Ramos (cell line): ENCODE results near the gene ACADM.
"Not testable (repeated sequence)": the region's sequence is repeated elsewhere in the genome, so short reads cannot be mapped to it uniquely, and the experiment has no call there.

Source experiments
- in situ Hi-C: fragments of 300-500 bp; cut with MboI; formaldehyde crosslinking; loops from one replicate; pipeline ENCODE4 v1.14.3; 2022; ENCODE audit warnings: low sequenced_read_pairs; ENCODE audit not compliant: unreplicated experiment

The ACADM gene

DNA sequence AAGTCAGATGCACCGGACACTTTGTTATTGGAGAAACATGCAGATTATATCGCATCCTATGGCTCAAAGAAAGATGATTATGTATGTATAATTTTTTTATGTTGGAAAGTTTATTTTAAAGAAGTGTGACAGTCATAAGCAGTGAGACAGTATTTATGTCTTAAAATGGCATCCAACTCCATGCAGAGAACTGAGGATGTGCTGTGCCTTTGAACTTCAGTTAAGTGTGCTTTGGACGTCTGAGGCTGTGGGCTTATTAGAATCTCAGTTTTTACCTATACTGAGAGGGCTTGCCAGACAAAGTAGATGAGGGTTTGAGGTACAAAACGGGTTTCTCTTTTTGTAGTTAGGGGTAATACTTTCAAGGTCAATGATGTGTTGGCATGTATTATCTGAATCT, 63.0 kb downstream of the ACADM start:
- in situ Hi-C loops: loop anchor here (5.0 kb wide), 1 partner anchor 60 kb away; no protein-coding TSS in a partner anchor

DNA sequence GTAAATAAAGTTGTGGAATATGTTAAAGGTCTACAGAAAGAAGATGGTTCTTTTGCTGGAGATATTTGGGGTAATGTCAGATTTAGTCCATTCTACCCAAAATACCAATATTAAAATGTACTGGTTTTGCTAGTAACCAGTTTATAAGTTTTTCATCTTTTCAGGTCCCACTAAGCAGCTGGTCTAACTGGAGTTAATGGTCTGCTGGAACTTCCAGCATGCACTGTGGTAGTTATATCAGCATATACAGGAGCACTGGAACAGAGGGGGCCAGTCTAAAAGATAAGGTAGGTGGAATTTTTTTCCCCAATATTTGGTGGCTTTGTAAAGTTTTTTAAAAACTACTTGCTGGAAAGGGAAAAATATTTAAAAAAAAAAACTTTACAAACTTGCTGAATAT, 65.5 kb downstream of the ACADM start:
- in situ Hi-C loops: loop anchor here (5.0 kb wide), 1 partner anchor 63 kb away; no protein-coding TSS in a partner anchor

DNA sequence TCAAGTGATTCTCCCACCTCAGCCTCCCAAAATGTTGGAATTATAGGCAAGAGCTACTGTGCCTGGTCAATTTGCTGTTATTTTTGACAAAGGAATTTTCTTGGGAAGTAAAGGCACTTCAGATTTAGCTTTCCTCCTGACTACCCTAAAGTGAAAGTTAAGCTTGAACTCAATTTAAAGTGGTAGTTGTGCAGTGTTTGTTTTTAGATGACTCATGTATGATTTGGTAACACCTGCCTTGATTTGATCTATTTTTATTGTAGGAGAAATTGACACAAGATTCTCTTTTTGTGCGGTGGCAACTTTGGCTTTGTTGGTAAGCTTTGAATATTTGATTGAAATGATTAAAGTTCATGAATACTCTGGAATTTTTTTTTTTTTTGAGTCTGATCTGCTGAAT, 66.5 kb downstream of the ACADM start:
- in situ Hi-C loops: no loop called here

DNA sequence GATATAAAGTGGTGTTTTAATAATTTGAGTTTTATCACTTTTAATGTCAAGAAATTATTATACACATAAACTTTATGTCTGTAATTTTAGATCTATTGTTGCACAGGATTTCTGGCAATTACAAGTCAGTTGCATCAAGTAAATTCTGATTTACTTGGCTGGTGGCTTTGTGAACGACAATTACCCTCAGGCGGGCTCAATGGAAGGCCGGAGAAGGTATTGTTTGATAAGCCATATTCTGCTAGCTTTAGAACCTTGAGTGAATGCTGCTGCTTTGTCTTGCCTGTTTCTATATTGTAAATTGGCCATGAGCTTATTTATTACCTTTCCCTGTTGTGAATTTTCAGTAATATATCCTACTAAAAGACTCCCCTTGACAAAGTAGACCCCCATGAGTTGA, 67.6 kb downstream of the ACADM start:
- in situ Hi-C loops: no loop called here

DNA sequence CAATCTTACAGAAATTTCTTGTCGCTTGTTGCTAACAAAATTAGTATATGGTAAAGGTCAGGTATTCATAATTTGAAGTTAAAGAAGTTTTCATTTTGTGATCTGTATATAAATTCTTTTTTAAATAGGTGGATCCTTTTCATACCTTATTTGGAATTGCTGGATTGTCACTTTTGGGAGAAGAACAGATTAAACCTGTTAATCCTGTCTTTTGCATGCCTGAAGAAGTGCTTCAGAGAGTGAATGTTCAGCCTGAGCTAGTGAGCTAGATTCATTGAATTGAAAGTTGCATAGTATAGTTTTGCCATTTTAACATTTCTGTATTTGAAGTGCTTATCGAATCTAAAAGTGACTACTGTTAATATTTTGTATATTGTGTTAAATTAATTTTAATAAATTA, 69.9 kb downstream of the ACADM start:
- in situ Hi-C loops: no loop called here

DNA sequence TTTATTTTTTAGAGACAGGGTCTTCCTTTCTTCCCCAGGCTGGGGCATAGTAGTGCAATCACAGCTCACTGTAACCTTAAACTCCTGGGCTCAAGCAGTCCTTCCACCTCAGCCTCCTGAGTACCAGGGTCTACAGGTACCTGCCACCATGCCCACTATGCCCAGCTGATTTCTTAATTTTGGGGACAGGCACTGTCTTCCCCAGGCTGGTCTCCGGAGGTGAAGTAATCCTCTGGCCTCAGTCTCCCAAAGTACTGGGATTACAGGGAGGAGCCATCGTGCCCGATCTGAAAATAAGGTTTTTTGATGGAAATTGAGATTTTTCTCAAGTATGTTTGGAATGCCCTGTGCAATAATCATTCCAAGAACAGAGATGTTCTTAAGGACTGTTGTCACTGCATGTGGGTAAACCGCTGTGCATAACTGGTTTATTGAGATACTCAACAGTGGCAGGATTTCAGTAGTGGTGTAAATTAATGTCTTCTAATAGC, 71.2 kb downstream of the ACADM start:
- in situ Hi-C loops: no loop called here

DNA sequence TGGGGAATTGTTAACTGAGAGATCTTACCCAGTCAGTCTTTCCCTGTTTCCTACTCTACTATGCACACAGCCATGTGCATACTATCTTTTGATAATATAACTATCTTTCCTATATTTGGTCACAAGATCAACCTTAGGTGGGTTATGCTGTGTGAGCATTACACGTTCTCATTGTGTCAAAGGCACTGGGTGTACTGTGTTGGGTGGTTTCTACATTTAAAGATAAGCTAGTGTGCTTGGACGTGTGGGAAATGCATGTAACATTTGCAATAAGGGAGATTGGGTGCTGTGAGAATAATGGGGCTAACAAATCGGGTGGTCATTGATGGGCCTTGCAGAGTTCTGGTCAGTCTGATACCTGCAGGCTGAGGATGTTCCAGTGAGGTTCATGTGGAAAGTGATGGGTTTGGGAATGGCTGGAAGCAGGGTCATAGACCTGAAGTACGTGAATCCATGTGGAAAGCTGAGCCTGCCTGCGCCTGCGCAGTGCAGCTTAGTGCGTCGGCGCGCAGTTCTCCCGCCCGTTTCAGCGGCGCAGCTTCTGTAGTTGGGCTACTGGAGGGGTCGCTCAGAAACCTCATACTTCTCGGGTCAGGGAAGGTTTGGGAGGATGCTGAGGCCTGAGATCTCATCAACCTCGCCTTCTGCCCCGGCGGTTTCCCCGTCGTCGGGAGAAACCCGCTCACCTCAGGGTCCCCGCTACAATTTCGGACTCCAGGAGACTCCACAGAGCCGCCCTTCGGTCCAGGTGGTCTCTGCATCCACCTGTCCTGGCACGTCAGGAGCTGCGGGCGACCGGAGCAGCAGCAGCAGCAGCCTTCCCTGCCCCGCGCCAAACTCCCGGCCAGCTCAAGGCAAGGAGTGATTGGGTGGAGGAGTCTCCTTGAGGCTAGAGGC, 72.1 kb downstream of the ACADM start, which contains the start of gene MSH4:
MSH4 (plus strand) TSS at position 507 of the 897 bp plus-strand sequence; CDS start at position 611, 104 bp downstream.
- in situ Hi-C loops: no loop called here

DNA sequence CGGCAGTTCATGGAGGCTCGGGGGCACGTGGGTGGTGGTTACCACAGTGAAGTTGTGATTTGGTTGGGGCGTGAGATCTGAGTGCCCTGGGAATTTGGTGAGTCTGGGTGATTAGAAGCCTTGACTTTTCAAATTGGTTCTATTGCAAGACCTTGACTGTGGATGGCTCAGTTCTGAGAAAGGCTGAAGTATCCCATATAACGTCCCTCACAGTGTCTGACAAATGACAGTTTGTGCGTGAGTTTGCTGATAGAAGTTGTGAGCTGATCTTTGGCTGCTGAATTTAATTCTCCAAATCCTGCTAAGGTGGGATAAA, 72.7 kb downstream of the ACADM start:
- in situ Hi-C loops: no loop called here

DNA sequence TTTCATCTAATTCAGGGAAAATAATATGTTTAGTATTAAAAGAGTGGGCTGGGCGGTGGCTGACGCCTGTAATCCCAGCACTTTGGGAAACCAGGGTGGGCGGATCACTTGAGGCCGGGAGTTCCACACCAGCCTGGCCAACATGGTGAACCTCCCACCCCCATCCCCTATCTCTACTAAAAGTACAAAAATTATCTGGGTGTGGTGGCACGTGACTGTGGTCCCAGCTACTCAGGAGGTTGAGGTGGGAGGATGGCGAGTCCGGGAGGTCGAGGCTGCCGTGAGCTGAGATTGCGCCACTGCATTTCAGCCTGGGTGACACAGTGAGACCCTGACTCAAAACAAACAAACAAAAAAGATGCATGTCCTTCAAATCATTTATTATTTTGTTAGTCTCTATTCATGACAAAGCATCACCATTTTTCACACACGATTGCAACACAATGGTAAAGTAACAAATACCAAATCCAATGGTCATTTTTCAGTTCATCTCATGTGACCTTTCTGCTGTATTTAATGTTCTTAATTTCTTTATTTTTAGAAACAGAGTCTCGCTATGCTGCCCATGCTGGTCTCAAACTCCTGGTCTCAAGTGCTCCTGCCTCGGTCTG, 73.2 kb downstream of the ACADM start:
- in situ Hi-C loops: no loop called here

DNA sequence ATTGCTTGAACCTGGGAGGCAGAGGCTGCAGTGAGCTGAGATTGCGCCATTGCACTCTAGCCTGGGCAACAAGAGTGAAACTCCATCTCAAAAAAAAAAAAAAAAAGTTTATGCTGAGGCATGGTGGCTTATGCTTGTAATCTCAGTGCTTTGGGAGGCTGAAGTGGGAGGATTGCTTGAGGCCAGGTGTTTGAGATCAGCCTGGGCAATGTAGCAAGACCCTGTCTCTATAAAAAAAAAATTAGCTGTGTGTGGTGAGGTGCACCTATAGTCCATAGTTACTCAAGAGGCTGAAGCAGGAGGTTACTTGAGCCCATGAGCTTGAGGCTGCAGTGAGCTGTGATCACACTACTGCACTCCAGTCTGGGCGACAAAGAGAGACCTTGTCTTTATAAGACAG, 77.0 kb downstream of the ACADM start:
- in situ Hi-C loops: not testable (repeated sequence)

DNA sequence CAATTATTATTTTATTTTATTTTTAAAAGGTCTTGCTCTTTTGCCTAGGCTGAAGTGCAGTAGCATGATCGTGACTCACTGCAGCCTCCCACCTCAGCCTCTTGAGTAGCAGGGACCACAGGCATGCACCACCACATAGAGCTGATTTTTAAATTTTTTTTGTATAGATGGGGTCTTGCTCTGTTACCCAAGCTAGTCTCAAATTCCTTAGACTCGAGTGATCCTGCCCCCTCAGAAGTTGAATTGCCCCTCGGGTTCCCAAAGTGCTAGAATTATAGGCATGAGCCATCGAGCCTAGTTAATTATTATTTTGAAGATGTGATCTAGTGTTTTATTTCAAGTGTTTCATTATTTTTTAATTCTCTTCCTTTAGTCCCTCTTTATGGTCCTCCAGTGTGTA, 84.4 kb downstream of the ACADM start:
- in situ Hi-C loops: no loop called here

DNA sequence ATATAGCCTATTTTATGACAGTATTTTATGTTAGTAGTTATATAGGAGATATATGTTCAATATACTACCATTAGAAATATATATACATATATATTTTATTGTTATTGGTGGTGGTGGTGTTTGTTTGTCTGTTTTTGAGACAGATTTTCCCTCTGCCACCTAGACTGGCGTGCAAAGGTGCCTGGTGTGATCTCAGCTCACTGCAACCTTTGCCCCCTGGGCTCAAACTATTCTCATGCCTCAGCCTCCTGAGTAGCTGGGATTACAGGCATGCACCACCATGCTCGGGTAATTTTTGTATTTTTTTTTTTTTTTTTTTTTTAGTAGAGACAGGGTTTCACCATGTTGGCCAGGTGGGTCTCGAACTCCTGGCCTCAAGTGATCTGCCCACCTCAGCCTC, 85.6 kb downstream of the ACADM start:
- in situ Hi-C loops: not testable (repeated sequence)

DNA sequence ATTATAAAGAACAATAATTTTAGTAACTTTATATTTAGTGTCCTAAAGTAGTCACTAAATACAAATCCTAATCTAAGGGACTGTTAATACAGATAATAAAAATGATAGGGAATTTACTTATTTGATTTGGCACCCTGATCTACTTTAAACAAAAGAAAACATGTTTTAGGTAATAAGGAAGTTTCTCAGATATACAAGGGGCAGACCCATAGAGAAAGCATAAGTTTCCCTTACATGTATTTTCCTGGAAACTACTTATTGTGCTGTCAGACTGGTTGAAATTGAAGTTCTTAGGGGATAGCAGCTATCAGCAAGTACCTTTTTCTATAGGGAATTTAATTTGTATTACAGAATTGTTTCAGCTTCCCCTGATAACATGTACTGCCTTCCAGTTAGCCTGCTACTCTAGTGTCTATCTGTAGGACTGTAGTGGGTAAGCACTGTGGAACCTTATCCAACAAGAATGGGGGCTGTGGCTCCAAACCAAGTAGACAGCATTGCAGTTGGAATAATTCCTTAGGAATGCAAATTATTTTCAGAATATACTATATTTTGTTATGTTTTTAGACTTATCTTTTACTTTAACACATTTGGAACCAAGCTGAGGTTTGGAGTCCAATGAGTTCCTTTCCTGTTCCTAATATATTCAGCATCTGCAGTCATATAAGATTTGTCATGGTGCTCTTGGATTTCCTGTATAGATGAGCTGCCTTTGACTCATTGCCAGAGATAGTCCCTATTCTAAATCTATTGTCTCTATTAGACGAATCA, 86.9 kb downstream of the ACADM start:
- in situ Hi-C loops: no loop called here

DNA sequence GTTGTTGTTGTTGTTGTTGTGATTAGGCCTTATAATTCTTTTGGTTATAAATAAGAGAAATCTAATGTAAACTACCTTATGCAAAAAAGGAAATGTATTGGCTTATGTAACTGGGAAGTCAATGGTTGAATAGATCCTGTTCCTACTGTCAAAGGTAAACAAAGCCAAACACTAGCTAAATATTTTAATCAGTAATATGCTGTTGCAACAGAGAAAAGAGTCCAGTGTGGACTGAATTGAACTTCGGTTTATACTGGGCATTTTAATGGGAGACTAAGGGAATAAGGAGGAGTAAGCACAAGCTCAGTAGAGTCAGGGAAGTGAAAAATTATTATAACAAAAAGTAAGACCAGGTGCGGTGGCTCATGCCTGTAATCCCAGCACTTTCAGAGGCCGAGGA, 87.6 kb downstream of the ACADM start:
- in situ Hi-C loops: no loop called here
